Prostate gland (tissue), 2 donors: ENCODE results near the gene HIVEP3. TPM values are rescaled to one million over a fixed set of nuclear protein-coding genes. Genes with fewer than 3 reads are reported as not detected.

Experiments
- DNase-seq: peaks from one replicate; pipeline ENCODE4 v3.0.0-alpha.2; 2019; ENCODE audit warnings: low spot score
- H3K27ac ChIP-seq, 2 donors: fragments of 200-600 bp; sonication (generic); 2 replicates each; pipeline ENCODE4 v1.5.1; 2017 to 2019
- H3K27me3 ChIP-seq: fragments of 200-600 bp; sonication (generic); replicated peaks from 2 replicates; pipeline ENCODE4 v1.5.1; 2019; ENCODE audit not compliant: insufficient read depth
- H3K36me3 ChIP-seq, 2 donors: fragments of 200-600 bp; sonication (generic); 1 replicate in 1 of 2; 2 replicates in 1 of 2; pipeline versions ENCODE4 v1.5.1 to v1.8.1; 2017 to 2019
- H3K4me1 ChIP-seq: fragments of 200-600 bp; sonication (generic); replicated peaks from 2 replicates; pipeline ENCODE4 v1.5.1; 2019
- H3K4me3 ChIP-seq, 2 donors: fragments of 200-600 bp; sonication (generic); 2 replicates each; pipeline ENCODE4 v1.5.1; 2017 to 2019
- H3K9me3 ChIP-seq: fragments of 200-600 bp; sonication (generic); 2 replicates; pipeline ENCODE4 v1.5.1; 2017
- CTCF ChIP-seq, 4 experiments: fragments of 200-600 bp in 2 of 4; fragments of 450-650 bp in 2 of 4; sonication (generic) in 2 of 4; IDR thresholded peaks; 1 replicate in 3 of 4; 2 replicates in 1 of 4; pipeline ENCODE4 v1.5.1; 2016 to 2019; ENCODE audit warnings: antibody characterized with exemption in 4 of 4, mild to moderate bottlenecking in 2 of 4, moderate library complexity in 2 of 4
- POLR2A ChIP-seq: fragments of 450-650 bp; IDR thresholded peaks from one replicate; pipeline ENCODE4 v1.6.1; 2016; ENCODE audit warnings: antibody characterized with exemption, mild to moderate bottlenecking
- POLR2AphosphoS5 ChIP-seq: sonication (generic); formaldehyde crosslinking; IDR thresholded peaks from one replicate; pipeline ENCODE4 v1.6.1; 2017; ENCODE audit warnings: antibody characterized with exemption
- WGBS: methylation state at CpG from one replicate; pipeline ENCODE4 v1.1.5; 2018; 5-methylcytosine and 5-hydroxymethylcytosine counted together
- intact Hi-C: fragments of 100-400 bp; cut with DNase I; formaldehyde crosslinking; loops from one replicate; pipeline ENCODE4 v1.14.2; 2022
- total RNA-seq, 2 donors: library from RNA; depleted of rRNA; stranded (reverse); fragments of >200 nt; gene quantifications; one replicate each; pipeline ENCODE4 v1.1.0, GENCODE V29; 2016

The HIVEP3 gene
- total RNA-seq, 2 donors from 2014 or later: 9.3 to 11.2 TPM

GRCh38 chr1:41530411-41530810 lies 388.3 kb downstream of the HIVEP3 start:
- no peaks in the 10 kb centered on the region for H3K4me1 ChIP-seq
- no peak for TF ChIP-seq CTCF (IDR thresholded peaks at IDR 0.05)
- no peak for TF ChIP-seq POLR2A
- TF ChIP-seq POLR2AphosphoS5: no peak
- DNase-seq: no peak
- intact Hi-C loops: no loop called here
- no peaks in the 10 kb centered on the region for H3K9me3 ChIP-seq
- no peaks in the 10 kb centered on the region for H3K36me3 ChIP-seq
- no peaks in the 10 kb centered on the region for H3K27me3 ChIP-seq
- WGBS: 96% methylated on average over 5 of the region's 5 CpGs
- H3K27ac ChIP-seq: no peak overlapping the region
- no peak overlapping the region for H3K4me3 ChIP-seq

- no peak overlapping the region for H3K4me3 ChIP-seq
- no peak for DNase-seq
- H3K27ac ChIP-seq: no peak overlapping the region
- no peaks in the 10 kb centered on the region for H3K36me3 ChIP-seq
- intact Hi-C loops: no loop called here
- H3K9me3 ChIP-seq: no peaks in the 10 kb centered on the region
- no peaks in the 10 kb centered on the region for H3K27me3 ChIP-seq
- H3K4me1 ChIP-seq: no peaks in the 10 kb centered on the region
- no peak for TF ChIP-seq POLR2AphosphoS5
- TF ChIP-seq CTCF (IDR thresholded peaks at IDR 0.05): no peak
- no peak for TF ChIP-seq POLR2A
- WGBS: 96% methylated on average over 23 of the region's 23 CpGs
These were observed 388.9 kb downstream of the HIVEP3 start for GRCh38 chr1:41529621-41530395.

- 79% methylated on average over 7 of the region's 7 CpGs for WGBS
- H3K4me3 ChIP-seq: no peak overlapping the region
- H3K36me3 ChIP-seq: no peaks in the 10 kb centered on the region
- intact Hi-C loops: no loop called here
- no peaks in the 10 kb centered on the region for H3K27me3 ChIP-seq
- no peaks in the 10 kb centered on the region for H3K9me3 ChIP-seq
- H3K4me1 ChIP-seq: no peaks in the 10 kb centered on the region
- no peak for DNase-seq
- H3K27ac ChIP-seq: no peak overlapping the region
- TF ChIP-seq POLR2A: no peak
- TF ChIP-seq CTCF (IDR thresholded peaks at IDR 0.05): no peak
- no peak for TF ChIP-seq POLR2AphosphoS5
These were observed 389.8 kb downstream of the HIVEP3 start for GRCh38 chr1:41528726-41529605.

- no peaks in the 10 kb centered on the region for H3K36me3 ChIP-seq
- 90% methylated on average over 3 of the region's 3 CpGs for WGBS
- H3K27me3 ChIP-seq: no peaks in the 10 kb centered on the region
- intact Hi-C loops: no loop called here
- no peaks in the 10 kb centered on the region for H3K4me1 ChIP-seq
- TF ChIP-seq CTCF (IDR thresholded peaks at IDR 0.05): no peak
- no peak for TF ChIP-seq POLR2A
- no peak for TF ChIP-seq POLR2AphosphoS5
- H3K9me3 ChIP-seq: no peaks in the 10 kb centered on the region
- no peak overlapping the region for H3K27ac ChIP-seq
- no peak overlapping the region for H3K4me3 ChIP-seq
- no peak for DNase-seq
These were observed 390.6 kb downstream of the HIVEP3 start for GRCh38 chr1:41528106-41528505.
